ENCODE results near the gene BORCS5.

BORCS5 gene

GRCh38 chr12:12433203-12433731 is 76.4 kb downstream of the BORCS5 start:
- DNase-seq (ENCODE audit: low spot score) = no peak

- DNase-seq (ENCODE audit: low spot score) = no peak
Observed at GRCh38 chr12:12436831-12437345, 80.0 kb downstream of the BORCS5 start.

GRCh38 chr12:12439636-12440035 is 82.8 kb downstream of the BORCS5 start:
- peak; percentile 99 for DNase-seq (ENCODE audit: low spot score)

- DNase-seq (ENCODE audit: low spot score) = no peak
Observed at GRCh38 chr12:12440784-12441428, 84.0 kb downstream of the BORCS5 start.

GRCh38 chr12:12441429-12441807 is 84.5 kb downstream of the BORCS5 start:
- DNase-seq (ENCODE audit: low spot score) = no peak

- no peak for DNase-seq (ENCODE audit: low spot score)
Observed at GRCh38 chr12:12441843-12442461, 85.1 kb downstream of the BORCS5 start.

GRCh38 chr12:12442548-12443071 is 85.7 kb downstream of the BORCS5 start:
- peak; percentile 70 for DNase-seq (ENCODE audit: low spot score)

GRCh38 chr12:12443431-12443878 is 86.6 kb downstream of the BORCS5 start:
- DNase-seq (ENCODE audit: low spot score) = no peak

GRCh38 chr12:12445165-12445881 is 88.4 kb downstream of the BORCS5 start:
- DNase-seq (ENCODE audit: low spot score) = no peak

- DNase-seq (ENCODE audit: low spot score) = no peak
Observed at GRCh38 chr12:12445882-12446181, 89.0 kb downstream of the BORCS5 start.

GRCh38 chr12:12446786-12447185 is 89.9 kb downstream of the BORCS5 start:
- DNase-seq (ENCODE audit: low spot score) = no peak

GRCh38 chr12:12447236-12447635 is 90.4 kb downstream of the BORCS5 start:
- DNase-seq (ENCODE audit: low spot score) = peak; percentile 19

- DNase-seq (ENCODE audit: low spot score) = no peak
Observed at GRCh38 chr12:12447837-12448236, 91.0 kb downstream of the BORCS5 start.

GRCh38 chr12:12449533-12450025 is 92.7 kb downstream of the BORCS5 start:
- no peak for DNase-seq (ENCODE audit: low spot score)

- DNase-seq (ENCODE audit: low spot score) = no peak
Observed at GRCh38 chr12:12450043-12450471, 93.2 kb downstream of the BORCS5 start.

GRCh38 chr12:12451098-12451497 is 94.2 kb downstream of the BORCS5 start:
- no peak for DNase-seq (ENCODE audit: low spot score)

- no peak for DNase-seq (ENCODE audit: low spot score)
Observed at GRCh38 chr12:12452326-12452902, 95.5 kb downstream of the BORCS5 start.

- no peak for DNase-seq (ENCODE audit: low spot score)
Observed at GRCh38 chr12:12453635-12454034, 96.8 kb downstream of the BORCS5 start.

GRCh38 chr12:12454315-12454714 is 97.4 kb downstream of the BORCS5 start:
- no peak for DNase-seq (ENCODE audit: low spot score)

- DNase-seq (ENCODE audit: low spot score) = peak; percentile 60
Observed at GRCh38 chr12:12456637-12457036, 99.8 kb downstream of the BORCS5 start.

- DNase-seq (ENCODE audit: low spot score) = no peak
Observed at GRCh38 chr12:12460935-12461922, 104.4 kb downstream of the BORCS5 start.

All from kidney capillary endothelial cell (primary cell).